Cardiac fibroblast (primary cell): ENCODE measurements around the gene CBX7.

Experiments used
- DNase-seq, 2 donors: peaks; one replicate each; pipeline versions ENCODE4 v3.0.0 to v3.0.0-alpha.2; 2010; ENCODE audit warnings: low read depth in 2 of 2
- H3K4me3 ChIP-seq, 2 donors: replicated peaks in 1 of 2; 1 replicate in 1 of 2; 2 replicates in 1 of 2; pipeline ENCODE4 v1.5.1; 2011; ENCODE audit warnings: low read depth in 2 of 2, low read length in 2 of 2, mild to moderate bottlenecking in 2 of 2, moderate library complexity in 1 of 2
- CTCF ChIP-seq: IDR thresholded peaks from one replicate; pipeline ENCODE4 v1.5.1; 2011; ENCODE audit warnings: low read depth, mild to moderate bottlenecking, low read length, inconsistent platforms

The CBX7 gene

DNA sequence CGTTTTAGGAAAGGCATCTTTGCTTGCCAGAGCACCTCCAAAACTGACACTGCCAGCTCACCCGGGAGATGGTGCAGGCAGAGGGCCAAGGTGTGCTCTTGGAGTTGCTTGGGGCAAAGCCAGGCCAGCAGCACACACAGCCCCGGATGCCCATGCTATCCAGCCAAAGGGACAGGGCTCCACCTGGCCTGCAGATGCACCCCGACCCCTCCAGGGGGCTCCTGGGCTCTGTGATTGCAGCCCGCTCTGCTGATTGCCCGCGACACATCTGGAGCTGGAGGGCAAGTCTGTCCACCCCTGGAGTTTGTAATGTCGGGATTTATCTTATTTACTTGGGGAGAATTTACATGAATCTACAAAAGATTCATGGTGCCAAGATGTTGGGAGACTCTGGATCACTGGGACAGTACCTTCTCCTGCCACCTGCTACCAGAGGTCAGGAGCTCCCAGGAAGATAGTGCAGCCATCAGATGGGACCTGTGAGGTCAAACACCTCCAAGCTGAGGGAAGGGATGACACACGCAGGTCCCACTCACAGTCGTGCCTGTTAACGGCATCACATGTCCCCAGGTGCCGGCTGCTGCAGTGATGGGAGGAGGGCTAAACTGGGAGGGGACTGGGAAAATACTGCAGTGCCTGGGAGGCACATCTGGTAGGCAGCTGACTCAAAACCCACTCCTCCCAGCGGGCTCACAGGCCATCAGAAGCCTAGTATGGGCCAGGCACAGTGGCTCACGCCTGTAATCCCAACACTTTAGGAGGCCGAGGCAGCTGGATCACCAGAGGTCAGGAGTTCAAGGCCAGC, 17.2 kb downstream of the CBX7 start:
- no peak overlapping the region for H3K4me3 ChIP-seq
- peak; percentile 39 to 42 for DNase-seq
- TF ChIP-seq CTCF, result peak; percentile 50

DNA sequence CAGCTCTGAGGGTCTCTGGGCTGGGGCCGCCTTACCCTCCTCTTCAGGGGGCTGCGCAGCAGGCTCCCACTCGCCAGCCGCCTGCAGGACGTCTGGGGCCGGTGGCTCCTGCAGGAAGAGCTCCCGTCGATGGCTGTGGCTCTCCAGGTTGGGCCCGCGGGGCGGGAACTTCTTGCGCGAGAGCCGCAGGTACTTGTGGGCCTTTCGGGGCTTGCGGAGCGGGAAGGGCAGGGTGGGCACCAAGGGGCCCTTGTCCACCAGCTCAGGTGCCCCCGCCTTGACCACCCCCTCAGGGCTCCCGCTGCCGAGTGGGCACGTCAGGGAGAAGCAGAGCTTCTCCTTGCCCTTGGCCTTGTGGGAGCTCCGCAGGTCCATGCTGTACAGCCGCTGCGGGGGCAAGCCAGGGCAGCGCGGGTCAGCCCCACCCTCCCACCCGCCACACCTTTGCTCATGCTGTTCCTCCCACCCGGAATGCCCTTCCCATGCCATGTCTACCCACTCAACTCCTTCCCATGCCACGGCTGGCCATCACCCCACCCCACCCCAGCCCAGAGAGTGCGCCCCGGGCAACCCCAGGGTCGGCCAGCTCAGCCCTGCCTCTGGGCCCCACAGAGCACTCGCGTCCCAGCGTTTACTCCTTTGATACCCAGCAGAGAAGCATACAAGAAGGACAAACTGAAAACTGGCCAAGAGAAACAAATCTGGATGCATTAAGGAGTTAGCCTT, 18.0 kb downstream of the CBX7 start:
- TF ChIP-seq CTCF, result no peak
- no peak for DNase-seq
- no peak overlapping the region for H3K4me3 ChIP-seq

DNA sequence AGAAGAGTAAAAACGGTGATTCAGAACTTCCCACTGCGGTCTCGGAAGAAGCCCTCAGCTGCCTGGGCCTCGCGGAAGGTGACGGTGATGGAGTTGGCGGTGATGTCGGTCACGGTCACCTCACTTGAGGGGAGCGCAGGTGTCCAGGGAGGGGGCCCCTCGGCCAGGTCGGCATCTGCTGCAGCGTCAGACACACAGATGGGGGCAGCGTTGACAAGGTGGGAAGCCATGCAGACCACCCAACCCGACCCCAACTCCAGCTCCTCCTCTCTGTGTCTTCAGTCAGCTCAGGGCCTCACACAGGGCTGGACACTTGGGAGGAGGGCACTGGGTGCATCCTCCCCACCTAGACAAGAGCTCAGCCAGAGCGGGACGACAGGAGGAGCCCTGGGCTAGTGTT, 18.6 kb downstream of the CBX7 start:
- TF ChIP-seq CTCF, result no peak
- no peak overlapping the region for H3K4me3 ChIP-seq
- no peak for DNase-seq

GRCh38 chr22:39132871-39133524, 19.5 kb downstream of the CBX7 start:
- TF ChIP-seq CTCF, result no peak
- DNase-seq, result no peak
- no peak overlapping the region for H3K4me3 ChIP-seq

DNA sequence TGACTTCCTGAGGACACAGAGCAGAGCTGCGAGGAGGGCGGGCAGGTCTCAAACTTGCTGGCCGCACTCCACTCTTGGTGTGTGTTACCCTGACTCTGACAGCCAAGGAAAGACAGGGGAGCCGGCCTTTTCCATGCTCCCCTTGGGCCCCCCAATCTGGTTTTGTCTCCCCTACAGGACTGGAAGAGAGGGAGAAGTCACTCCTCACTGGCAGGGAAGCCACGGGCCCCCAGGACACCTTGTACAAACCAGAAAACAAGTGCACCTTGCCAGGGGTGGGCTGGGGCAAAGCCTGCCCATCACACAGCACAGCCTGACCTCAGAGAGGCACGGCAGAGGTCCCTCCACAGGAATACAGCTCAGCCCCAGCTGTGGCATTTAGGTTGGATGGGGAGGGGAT, 20.2 kb downstream of the CBX7 start:
- H3K4me3 ChIP-seq, result no peak overlapping the region
- no peak for TF ChIP-seq CTCF
- no peak for DNase-seq

DNA sequence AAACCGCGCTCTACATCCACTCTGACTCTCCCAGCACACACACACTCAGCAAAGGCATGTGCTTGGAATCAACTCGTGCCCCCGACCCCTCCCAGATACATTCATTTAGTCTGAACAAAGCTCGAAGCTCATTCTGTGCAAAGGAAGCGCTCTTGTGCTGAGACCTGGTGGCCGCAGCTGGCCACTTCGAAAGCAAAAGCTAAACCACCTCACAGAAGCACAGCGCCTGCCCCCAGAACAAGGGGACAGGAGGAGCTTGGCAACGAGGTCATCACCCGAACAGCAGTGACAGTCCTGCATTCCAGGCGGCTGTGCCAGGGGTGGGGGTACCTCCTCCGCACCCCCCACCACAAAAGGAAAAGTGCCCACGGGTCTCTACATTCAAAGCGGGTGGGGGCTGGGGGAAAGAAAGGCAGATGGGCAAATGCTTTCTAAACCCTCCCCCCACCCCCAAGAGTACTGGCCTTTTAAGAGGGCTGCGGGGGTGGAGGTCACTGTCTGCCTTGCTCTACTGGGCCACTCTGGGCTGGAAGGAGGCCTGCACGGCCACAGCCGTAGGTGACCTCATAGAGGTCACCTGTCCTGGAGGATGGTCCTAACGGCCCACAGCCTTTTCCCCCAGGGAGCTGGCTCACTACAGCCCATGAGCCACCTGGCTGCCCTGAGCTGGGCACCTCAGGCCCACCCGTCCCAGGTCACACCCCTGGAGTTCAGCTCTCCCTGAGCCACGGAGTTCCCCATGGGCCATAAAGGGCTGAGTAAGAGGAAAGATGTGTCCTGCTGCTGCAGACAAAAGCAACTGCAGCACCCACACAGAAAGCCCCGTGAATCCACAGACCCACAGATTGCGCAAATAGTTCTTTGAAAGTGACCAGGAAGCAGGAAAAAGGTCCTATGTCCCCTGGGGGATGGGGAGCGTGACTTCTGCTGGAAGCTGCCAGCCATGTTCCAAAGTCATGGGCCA, 21.3 kb downstream of the CBX7 start:
- DNase-seq, result peak in 1 of 2 donors; percentile 19
- H3K4me3 ChIP-seq, result no peak overlapping the region
- no peak for TF ChIP-seq CTCF
